ENCODE results near the gene ZNF844.

Gene ZNF844

GRCh38 chr19:12034198-12034597 is 30.3 kb upstream of the ZNF844 start:
- TF ChIP-seq CTCF (conservative IDR thresholded peaks at IDR 0.05; ENCODE audit: low read length), result no peak
- TF ChIP-seq EZH2phosphoT487 (IDR thresholded peaks at IDR 0.05; ENCODE audit: borderline replicate concordance), result no peak
- H2AFZ ChIP-seq (ENCODE audit: low read length), result no peak overlapping the region

GRCh38 chr19:12034620-12035019 is 29.9 kb upstream of the ZNF844 start:
- TF ChIP-seq EZH2phosphoT487 (IDR thresholded peaks at IDR 0.05; ENCODE audit: borderline replicate concordance) (no peak), CTCF (conservative IDR thresholded peaks at IDR 0.05; ENCODE audit: low read length) (no peak)
- Histone ChIP-seq H3K9me2 (replicated peaks; ENCODE audit: low read depth, low read length) (no peaks in the 10 kb centered on the region), H3K79me2 (ENCODE audit: insufficient read depth, low read length) (no peaks in the 10 kb centered on the region), H3K4me2 (ENCODE audit: low read depth, low read length, poor library complexity, severe bottlenecking) (no peak overlapping the region), H3F3A (ENCODE audit: low read depth) (no peaks in the 10 kb centered on the region), H3K27me3 (ENCODE audit: insufficient read depth, low read length, poor library complexity, severe bottlenecking) (no peaks in the 10 kb centered on the region), H4K20me1 (ENCODE audit: insufficient read depth, low read length, poor library complexity, severe bottlenecking) (no peaks in the 10 kb centered on the region), H2AFZ (ENCODE audit: low read length) (no peak overlapping the region), H3K9ac (ENCODE audit: low read depth, low read length, poor library complexity, severe bottlenecking) (no peak overlapping the region), H3K4me3 (ENCODE audit: low read length, poor library complexity, severe bottlenecking) (no peak overlapping the region), H3K36me3 (ENCODE audit: insufficient read depth, low read length) (no peaks in the 10 kb centered on the region), H3K4me1 (ENCODE audit: insufficient read depth, low read length, poor library complexity, severe bottlenecking) (no peaks in the 10 kb centered on the region), H3K9me3 (ENCODE audit: insufficient read depth, low read depth, low read length) (no peaks in the 10 kb centered on the region; the same call in 1 of the 2 replicates)

More at GRCh38 chr19:12034198-12034597, 30.3 kb upstream of the ZNF844 start:
- Histone ChIP-seq H3K4me1 (ENCODE audit: insufficient read depth, low read length, poor library complexity, severe bottlenecking) (no peaks in the 10 kb centered on the region), H3K79me2 (ENCODE audit: insufficient read depth, low read length) (no peaks in the 10 kb centered on the region), H3K9ac (ENCODE audit: low read depth, low read length, poor library complexity, severe bottlenecking) (no peak overlapping the region), H3K4me3 (ENCODE audit: low read length, poor library complexity, severe bottlenecking) (no peak overlapping the region), H3K27me3 (ENCODE audit: insufficient read depth, low read length, poor library complexity, severe bottlenecking) (no peaks in the 10 kb centered on the region), H3K9me2 (replicated peaks; ENCODE audit: low read depth, low read length) (no peaks in the 10 kb centered on the region), H3F3A (ENCODE audit: low read depth) (no peaks in the 10 kb centered on the region), H3K9me3 (ENCODE audit: insufficient read depth, low read depth, low read length) (no peaks in the 10 kb centered on the region; the same call in 1 of the 2 replicates), H4K20me1 (ENCODE audit: insufficient read depth, low read length, poor library complexity, severe bottlenecking) (no peaks in the 10 kb centered on the region), H3K36me3 (ENCODE audit: insufficient read depth, low read length) (no peaks in the 10 kb centered on the region), H3K4me2 (ENCODE audit: low read depth, low read length, poor library complexity, severe bottlenecking) (no peak overlapping the region)

- H3K9ac ChIP-seq (ENCODE audit: low read depth, low read length, poor library complexity, severe bottlenecking), result no peak within 1 kb of the TSS
- H3K4me3 ChIP-seq (ENCODE audit: low read length, poor library complexity, severe bottlenecking), result no peak within 1 kb of the TSS
- H3K9me3 ChIP-seq (ENCODE audit: insufficient read depth, low read depth, low read length), result no peaks in the 10 kb centered on the region
- H3K79me2 ChIP-seq (ENCODE audit: insufficient read depth, low read length), result no peaks in the 10 kb centered on the region
- no peaks in the 10 kb centered on the region for H3K36me3 ChIP-seq (ENCODE audit: insufficient read depth, low read length)
- no peak within 1 kb of the TSS for H2AFZ ChIP-seq (ENCODE audit: low read length)
- TF ChIP-seq CTCF (conservative IDR thresholded peaks at IDR 0.05; ENCODE audit: low read length) (no peak), EZH2phosphoT487 (IDR thresholded peaks at IDR 0.05; ENCODE audit: borderline replicate concordance) (no peak)
- H3K9me2 ChIP-seq (replicated peaks; ENCODE audit: low read depth, low read length), result no peaks in the 10 kb centered on the region
- no peaks in the 10 kb centered on the region for H3K4me1 ChIP-seq (ENCODE audit: insufficient read depth, low read length, poor library complexity, severe bottlenecking)
- no peaks in the 10 kb centered on the region for H3K27me3 ChIP-seq (ENCODE audit: insufficient read depth, low read length, poor library complexity, severe bottlenecking)
- H3F3A ChIP-seq (ENCODE audit: low read depth), result no peaks in the 10 kb centered on the region
- H3K4me2 ChIP-seq (ENCODE audit: low read depth, low read length, poor library complexity, severe bottlenecking), result no peak within 1 kb of the TSS
- no peaks in the 10 kb centered on the region for H4K20me1 ChIP-seq (ENCODE audit: insufficient read depth, low read length, poor library complexity, severe bottlenecking)
Observed at GRCh38 chr19:12035220-12036172, 29.0 kb upstream of the ZNF844 start, which contains the start of gene ZNF433. TSS of gene ZNF433 (minus strand) at chr19:12035679. CDS start at chr19:12035539, 140 bp downstream.

All from Loucy (cell line).